CD4-positive, alpha-beta T cell treated with Interleukin-21 for 1 hour (primary cell): ENCODE results near the gene LAMC3.

Experiments
- DNase-seq: peaks from one replicate; pipeline ENCODE4 v3.0.0-alpha.2; 2020

Gene LAMC3

GRCh38 chr9:131126059-131126426 lies 117.1 kb downstream of the LAMC3 start:
- no peak for DNase-seq

- DNase-seq = no peak
Measured at GRCh38 chr9:131129183-131129582, 120.2 kb downstream of the LAMC3 start.

GRCh38 chr9:131138676-131139075 lies 129.7 kb downstream of the LAMC3 start:
- no peak for DNase-seq

- no peak for DNase-seq
Measured at GRCh38 chr9:131140112-131140511, 131.1 kb downstream of the LAMC3 start.

- no peak for DNase-seq
Measured at GRCh38 chr9:131140550-131140949, 131.6 kb downstream of the LAMC3 start.

DNA sequence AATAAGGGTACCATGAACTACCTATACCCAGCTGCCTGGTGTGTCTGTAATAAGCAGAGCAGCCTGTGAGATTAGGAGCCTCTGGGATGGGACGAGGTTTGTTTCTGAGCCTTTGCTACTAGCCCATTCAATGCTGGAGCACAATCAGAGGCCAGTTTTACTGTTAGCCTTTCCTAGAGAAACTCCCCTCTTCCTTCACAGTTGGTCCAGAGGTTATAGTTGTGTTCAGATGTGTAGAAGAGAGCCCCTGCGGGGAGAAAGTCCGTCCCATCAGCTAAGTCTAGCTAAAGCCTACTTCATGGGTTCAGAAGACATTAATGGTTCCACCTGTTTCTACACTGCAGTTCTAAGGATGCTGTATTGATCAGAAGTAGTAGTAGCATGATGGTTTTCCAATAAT lies 133.2 kb downstream of the LAMC3 start:
- no peak for DNase-seq
